HFFc6 (cell line): ENCODE measurements around the gene NSFL1C. TPM values are rescaled to one million over a fixed set of nuclear protein-coding genes. Genes with fewer than 3 reads are reported as not detected.

Source experiments
- DNase-seq: peaks from one replicate; pipeline ENCODE4 v3.0.0-alpha.2; 2018
- H3K27ac Mint-ChIP-seq: 2 replicates; pipeline ENCODE4 v1.8.0; 2020; ENCODE audit warnings: mild to moderate bottlenecking, mixed read lengths
- H3K27me3 Mint-ChIP-seq: 2 replicates; pipeline ENCODE4 v1.8.0; 2021; ENCODE audit warnings: mild to moderate bottlenecking, moderate library complexity, mixed read lengths; ENCODE audit not compliant: insufficient read depth
- H3K36me3 Mint-ChIP-seq: 2 replicates; pipeline ENCODE4 v1.8.0; 2021; ENCODE audit warnings: low read depth, mixed read lengths
- H3K4me1 Mint-ChIP-seq: 2 replicates; pipeline ENCODE4 v1.8.0; 2020; ENCODE audit warnings: low read depth, mixed read lengths
- H3K4me3 Mint-ChIP-seq: 2 replicates; pipeline ENCODE4 v1.8.0; 2020; ENCODE audit warnings: mild to moderate bottlenecking, moderate library complexity, mixed read lengths
- H3K9me3 Mint-ChIP-seq: 2 replicates; pipeline ENCODE4 v1.8.0; 2020; ENCODE audit warnings: mild to moderate bottlenecking, mixed read lengths
- CTCF ChIP-seq: fragments of 200-600 bp; sonication (generic); IDR thresholded peaks from 2 replicates; pipeline ENCODE4 v1.5.0; 2021; ENCODE audit warnings: antibody characterized with exemption, mild to moderate bottlenecking
- total RNA-seq, 6 experiments: library from RNA; stranded (reverse); fragmentation: NEBNext Ultra II Directional; extraction: Animal tissue kit (Norgen Biotek cat#: 25700); gene quantifications; 2 replicates in 1 of 6; 3 replicates in 5 of 6; pipeline ENCODE4 v1.2.3, GENCODE V29; 2021

The NSFL1C gene
- total RNA-seq, 6 experiments from 2014 or later, result 85.4 to 125 (median 103) TPM

GRCh38 chr20:1417273-1417672 lies 49.4 kb downstream of the NSFL1C start:
- peaks cover 21% of the 10 kb centered on the region for H3K9me3 Mint-ChIP-seq
- H3K27me3 Mint-ChIP-seq, result no peaks in the 10 kb centered on the region
- peak overlapping the region; percentile 92 for H3K27ac Mint-ChIP-seq
- peak overlapping the region; percentile 62 for H3K4me3 Mint-ChIP-seq
- H3K36me3 Mint-ChIP-seq, result peaks cover 19% of the 10 kb centered on the region
- peak; percentile 75 for DNase-seq
- peaks cover 63% of the 10 kb centered on the region for H3K4me1 Mint-ChIP-seq
- TF ChIP-seq CTCF, result no peak

GRCh38 chr20:1415667-1416468 lies 50.8 kb downstream of the NSFL1C start:
- Mint-ChIP-seq H3K27me3 (no peaks in the 10 kb centered on the region), H3K36me3 (peaks cover 19% of the 10 kb centered on the region), H3K9me3 (peaks cover 20% of the 10 kb centered on the region), H3K27ac (peak overlapping the region; percentile 92), H3K4me3 (peak overlapping the region; percentile 49), H3K4me1 (peaks cover 63% of the 10 kb centered on the region)
- no peak for TF ChIP-seq CTCF
- peak; percentile 97 for DNase-seq

GRCh38 chr20:1414982-1415381 lies 51.7 kb downstream of the NSFL1C start:
- peak overlapping the region; percentile 92; the same call in 1 of the 2 replicates for H3K27ac Mint-ChIP-seq
- peaks cover 11% of the 10 kb centered on the region for H3K9me3 Mint-ChIP-seq
- no peak for TF ChIP-seq CTCF
- DNase-seq, result peak; percentile 43
- H3K4me3 Mint-ChIP-seq, result no peak overlapping the region
- H3K27me3 Mint-ChIP-seq, result no peaks in the 10 kb centered on the region
- peaks cover 15% of the 10 kb centered on the region for H3K36me3 Mint-ChIP-seq
- peaks cover 63% of the 10 kb centered on the region for H3K4me1 Mint-ChIP-seq

- Mint-ChIP-seq H3K4me1 (peaks cover 42% of the 10 kb centered on the region), H3K27ac (no peak overlapping the region), H3K27me3 (no peaks in the 10 kb centered on the region; the same call in 1 of the 2 replicates), H3K36me3 (peaks cover 27% of the 10 kb centered on the region), H3K4me3 (no peak overlapping the region), H3K9me3 (peaks cover 14% of the 10 kb centered on the region)
- TF ChIP-seq CTCF, result no peak
- no peak for DNase-seq
These were observed 60.8 kb downstream of the NSFL1C start for GRCh38 chr20:1405801-1406200.

GRCh38 chr20:1403624-1404023 lies 63.0 kb downstream of the NSFL1C start:
- Mint-ChIP-seq H3K27me3 (no peaks in the 10 kb centered on the region; the same call in 1 of the 2 replicates), H3K27ac (peak overlapping the region; percentile 38; the same call in 1 of the 2 replicates), H3K36me3 (peaks cover 22% of the 10 kb centered on the region), H3K4me3 (no peak overlapping the region), H3K4me1 (peaks cover 62% of the 10 kb centered on the region), H3K9me3 (peaks cover 14% of the 10 kb centered on the region)
- DNase-seq, result no peak
- TF ChIP-seq CTCF, result no peak
